OCI-LY7 (cell line): Measurements from ENCODE around the gene SPO11. TPM values are rescaled to one million over a fixed set of nuclear protein-coding genes. Genes with fewer than 3 reads are reported as not detected.

ENCODE experiments used
- BruUV-seq: library from RNA; stranded (reverse); fragments of 400-500 nt; replicated peaks from 2 replicates; lab custom pipeline; 2021; lab: Mats Ljungman, UMichigan
- CTCF ChIA-PET: fragments of 300-600 bp; sonication (Branson Sonifier 250); formaldehyde crosslinking; loops from one replicate; lab custom pipeline; 2022; ENCODE audit warnings: antibody characterized with exemption; ENCODE audit not compliant: unreplicated experiment; lab: Charles Lee
- POLR2A ChIA-PET: fragments of 300-600 bp; sonication (Branson Sonifier 250); formaldehyde crosslinking; loops from one replicate; lab custom pipeline; 2022; ENCODE audit warnings: antibody characterized with exemption; lab: Charles Lee
- DNase-seq: peaks from one replicate; pipeline ENCODE4 v3.0.0-alpha.2; 2015; ENCODE audit warnings: low spot score
- H2AFZ ChIP-seq: fragments of 200-600 bp; sonication (generic), shearing (Covaris generic); 2 replicates; pipeline ENCODE4 v1.6.1; 2014; ENCODE audit warnings: mild to moderate bottlenecking, antibody characterized with exemption, low read length, moderate library complexity
- H3K27ac ChIP-seq: fragments of 200-600 bp; sonication (generic); 2 replicates; pipeline ENCODE4 v1.5.1; 2014; ENCODE audit warnings: mixed run types, low read depth, mild to moderate bottlenecking, moderate library complexity, low read length, inconsistent platforms; ENCODE audit not compliant: poor library complexity, severe bottlenecking
- H3K36me3 ChIP-seq: fragments of 200-600 bp; sonication (generic); 2 replicates; pipeline ENCODE4 v1.6.1; 2014; ENCODE audit warnings: mild to moderate bottlenecking, antibody characterized with exemption, low read length, moderate library complexity, mixed read lengths; ENCODE audit not compliant: insufficient read depth
- H3K4me1 ChIP-seq: fragments of 200-600 bp; sonication (generic); 2 replicates; pipeline ENCODE4 v1.5.1; 2014; ENCODE audit warnings: mild to moderate bottlenecking, low read length; ENCODE audit not compliant: insufficient read depth, poor library complexity, severe bottlenecking
- H3K4me2 ChIP-seq: fragments of 200-600 bp; sonication (generic); 2 replicates; pipeline ENCODE4 v1.6.1; 2014; ENCODE audit warnings: mild to moderate bottlenecking, low read length
- H3K4me3 ChIP-seq: fragments of 200-600 bp; sonication (generic); 2 replicates; pipeline ENCODE4 v1.5.1; 2014; ENCODE audit warnings: mild to moderate bottlenecking, low read depth, low read length; ENCODE audit not compliant: poor library complexity, severe bottlenecking
- H3K79me2 ChIP-seq: fragments of 200-600 bp; sonication (generic); 2 replicates; pipeline ENCODE4 v1.6.1; 2016; ENCODE audit warnings: low read depth, mild to moderate bottlenecking, low read length, moderate library complexity, mixed read lengths; ENCODE audit not compliant: insufficient read depth
- H3K9me2 ChIP-seq: fragments of 200-600 bp; sonication (generic); 2 replicates; pipeline ENCODE4 v1.6.1; 2016; ENCODE audit warnings: mild to moderate bottlenecking, low read length, mixed read lengths; ENCODE audit not compliant: insufficient read depth
- H3K9me3 ChIP-seq: fragments of 200-600 bp; sonication (generic); 2 replicates; pipeline ENCODE4 v1.6.1; 2014; ENCODE audit warnings: mild to moderate bottlenecking, mixed run types, low read length, mixed read lengths
- H4K20me1 ChIP-seq: fragments of 200-600 bp; sonication (generic); 2 replicates; pipeline ENCODE4 v1.6.1; 2014; ENCODE audit warnings: mild to moderate bottlenecking, antibody characterized with exemption, low read length, moderate library complexity, mixed read lengths; ENCODE audit not compliant: insufficient read depth
- EZH2phosphoT487 ChIP-seq: fragments of 200-600 bp; sonication (generic); IDR thresholded peaks from 2 replicates; pipeline ENCODE4 v1.6.1; 2018; ENCODE audit warnings: low read depth, borderline replicate concordance, mild to moderate bottlenecking, mixed run types, antibody characterized with exemption, low read length, moderate library complexity, mixed read lengths
- intact Hi-C: fragments of 100-400 bp; cut with micrococcal nuclease; formaldehyde crosslinking; loops from one replicate; pipeline ENCODE4 v1.10.0; 2022; ENCODE audit not compliant: unreplicated experiment
- total RNA-seq, 2 experiments: library from RNA; depleted of rRNA in 1 of 2; stranded (reverse); fragments of >200 nt in 1 of 2; shearing (Covaris generic) in 1 of 2; gene quantifications; 2 replicates each; pipeline ENCODE4 v1.2.3, GENCODE V29; 2014 to 2022
- TF ChIP-seq, protein P1 (sequence below): fragments of 200-600 bp; sonication (generic); conservative IDR thresholded peaks from 2 replicates; pipeline ENCODE4 v1.5.1; 2014; ENCODE audit warnings: mild to moderate bottlenecking, antibody characterized with exemption, low read length, moderate library complexity, mixed read lengths

Gene SPO11
- total RNA-seq, 2 experiments from 2014 or later = not detected

DNA sequence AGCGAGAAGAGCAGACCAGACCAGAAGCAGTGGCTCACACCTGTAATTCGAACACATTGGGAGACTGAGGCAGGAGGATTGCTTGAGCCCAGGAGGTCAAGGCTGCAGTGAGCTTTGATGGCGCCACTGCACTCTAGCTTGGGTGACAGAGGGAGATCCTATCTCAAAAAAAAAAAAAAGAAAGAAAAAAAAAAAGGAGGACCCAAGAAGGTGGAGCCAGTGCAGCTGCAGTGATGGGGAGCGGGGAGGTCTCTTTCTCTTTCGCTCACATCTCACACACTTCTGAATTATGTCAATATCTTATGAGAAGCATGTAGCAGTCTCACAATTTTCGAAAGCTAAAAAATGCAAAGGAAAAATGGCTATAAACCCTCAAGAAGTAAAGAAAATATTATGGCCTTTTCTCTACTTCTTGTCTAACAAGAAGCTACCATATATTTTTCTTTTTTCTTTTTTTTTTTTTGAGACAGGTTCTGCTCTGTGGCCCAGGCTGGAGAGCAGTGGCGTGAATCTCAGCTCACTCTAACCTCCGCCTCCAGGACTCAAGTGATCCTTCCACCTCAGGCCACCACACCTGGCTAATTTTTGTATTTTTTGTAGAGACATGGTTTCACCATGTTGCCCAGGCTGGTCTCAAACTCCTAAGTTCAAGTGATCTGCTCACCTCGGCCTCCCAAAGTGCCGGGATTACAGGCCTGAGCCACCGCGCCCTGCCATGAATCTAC, 3.8 kb upstream of the SPO11 start:
- Histone ChIP-seq H3K9me3 (no peaks in the 10 kb centered on the region), H3K27ac (peak overlapping the region; percentile 86), H3K4me1 (peaks cover 100% of the 10 kb centered on the region), H3K9me2 (no peaks in the 10 kb centered on the region), H3K4me2 (peak overlapping the region; percentile 67), H3K4me3 (peak overlapping the region; percentile 20), H3K79me2 (no peaks in the 10 kb centered on the region), H4K20me1 (no peaks in the 10 kb centered on the region), H2AFZ (peak overlapping the region; percentile 46; the same call in 1 of the 2 replicates), H3K36me3 (no peaks in the 10 kb centered on the region)
- peak; percentile 75 for DNase-seq
- ChIA-PET POLR2A (interaction anchor here (0.6 to 3.7 kb wide), 9 partner anchors 10 to 458 kb away, joined by 3 to 27 read pairs (median 3); no protein-coding TSS in a partner anchor), CTCF (interaction anchor here (1.0 kb wide), 1 partner anchor 236 kb away, joined by 4 read pairs; no protein-coding TSS in a partner anchor)
- intact Hi-C loops = no loop called here
- no peak for TF ChIP-seq EZH2phosphoT487
- TF ChIP-seq, protein P1, sequence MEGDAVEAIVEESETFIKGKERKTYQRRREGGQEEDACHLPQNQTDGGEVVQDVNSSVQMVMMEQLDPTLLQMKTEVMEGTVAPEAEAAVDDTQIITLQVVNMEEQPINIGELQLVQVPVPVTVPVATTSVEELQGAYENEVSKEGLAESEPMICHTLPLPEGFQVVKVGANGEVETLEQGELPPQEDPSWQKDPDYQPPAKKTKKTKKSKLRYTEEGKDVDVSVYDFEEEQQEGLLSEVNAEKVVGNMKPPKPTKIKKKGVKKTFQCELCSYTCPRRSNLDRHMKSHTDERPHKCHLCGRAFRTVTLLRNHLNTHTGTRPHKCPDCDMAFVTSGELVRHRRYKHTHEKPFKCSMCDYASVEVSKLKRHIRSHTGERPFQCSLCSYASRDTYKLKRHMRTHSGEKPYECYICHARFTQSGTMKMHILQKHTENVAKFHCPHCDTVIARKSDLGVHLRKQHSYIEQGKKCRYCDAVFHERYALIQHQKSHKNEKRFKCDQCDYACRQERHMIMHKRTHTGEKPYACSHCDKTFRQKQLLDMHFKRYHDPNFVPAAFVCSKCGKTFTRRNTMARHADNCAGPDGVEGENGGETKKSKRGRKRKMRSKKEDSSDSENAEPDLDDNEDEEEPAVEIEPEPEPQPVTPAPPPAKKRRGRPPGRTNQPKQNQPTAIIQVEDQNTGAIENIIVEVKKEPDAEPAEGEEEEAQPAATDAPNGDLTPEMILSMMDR = no peak
- no TSS peak for BruUV-seq

DNA sequence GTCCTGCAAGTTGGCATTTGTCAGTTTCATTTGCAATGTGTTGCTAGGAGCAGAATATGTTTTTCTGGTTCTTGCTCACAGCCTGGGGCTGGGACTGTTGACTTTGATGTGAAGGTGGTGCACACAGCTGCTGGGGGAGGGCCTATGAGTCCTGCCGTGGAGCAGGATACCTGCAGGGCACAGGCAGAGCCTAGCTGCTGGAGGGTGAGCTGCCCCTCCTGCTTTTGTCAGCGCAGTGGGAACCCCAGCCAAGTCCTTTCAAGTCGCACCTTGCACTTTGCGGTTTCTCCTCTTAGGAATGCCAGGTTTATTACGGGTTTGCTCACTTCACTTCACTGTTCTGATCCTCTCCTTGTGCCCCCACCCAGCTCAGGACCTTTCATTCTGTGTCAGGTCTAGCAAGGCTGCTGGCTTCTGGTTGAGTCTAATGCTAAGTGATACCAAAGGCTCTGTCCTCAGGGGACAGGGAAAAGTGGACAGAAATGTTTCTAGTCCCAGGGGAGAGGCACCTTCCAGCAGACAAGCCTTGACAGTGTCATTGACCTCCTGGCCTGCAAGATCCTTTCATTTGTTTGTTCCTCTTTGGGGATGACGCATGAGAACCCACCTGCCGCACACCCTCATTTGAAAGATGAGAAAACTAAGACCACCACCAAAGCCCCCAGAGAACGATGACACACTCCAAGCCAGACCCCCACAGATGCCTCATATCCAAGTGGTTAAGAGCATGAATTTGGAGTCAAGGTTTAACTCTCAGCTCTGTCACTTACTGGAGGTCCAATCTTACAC, 2.7 kb upstream of the SPO11 start:
- peak; percentile 89 for DNase-seq
- ChIA-PET POLR2A (interaction anchor here (0.9 to 3.7 kb wide), 3 partner anchors 11 to 82 kb away, joined by 6 to 27 read pairs (median 7); no protein-coding TSS in a partner anchor), CTCF (no interaction called here)
- intact Hi-C loops = no loop called here
- Histone ChIP-seq H3K9me2 (no peaks in the 10 kb centered on the region), H4K20me1 (no peaks in the 10 kb centered on the region), H3K4me3 (peak overlapping the region; percentile 20), H3K79me2 (no peaks in the 10 kb centered on the region), H3K4me1 (peaks cover 99% of the 10 kb centered on the region), H3K9me3 (no peaks in the 10 kb centered on the region), H2AFZ (peak overlapping the region; percentile 39; the same call in 1 of the 2 replicates), H3K27ac (peak overlapping the region; percentile 86), H3K4me2 (peak overlapping the region; percentile 67), H3K36me3 (no peaks in the 10 kb centered on the region)
- no TSS peak for BruUV-seq
- TF ChIP-seq, protein P1 = no peak
- TF ChIP-seq EZH2phosphoT487 = no peak
